Measurements from ENCODE around the gene FAM227B.

- TF ChIP-seq POLR2A (IDR thresholded peaks at IDR 0.05; ENCODE audit: low read depth, low read length) (no peak), POLR2AphosphoS5 (IDR thresholded peaks at IDR 0.05; ENCODE audit: low read depth, low read length) (no peak)
Observed at GRCh38 chr15:49466119-49466518, 154.5 kb downstream of the FAM227B start.

All from GM12891 (cell line).